Measurements from ENCODE around the gene TBC1D8B.
"Not testable (repeated sequence)": the region's sequence is repeated elsewhere in the genome, so short reads cannot be mapped to it uniquely, and the experiment has no call there.

The TBC1D8B gene

DNA sequence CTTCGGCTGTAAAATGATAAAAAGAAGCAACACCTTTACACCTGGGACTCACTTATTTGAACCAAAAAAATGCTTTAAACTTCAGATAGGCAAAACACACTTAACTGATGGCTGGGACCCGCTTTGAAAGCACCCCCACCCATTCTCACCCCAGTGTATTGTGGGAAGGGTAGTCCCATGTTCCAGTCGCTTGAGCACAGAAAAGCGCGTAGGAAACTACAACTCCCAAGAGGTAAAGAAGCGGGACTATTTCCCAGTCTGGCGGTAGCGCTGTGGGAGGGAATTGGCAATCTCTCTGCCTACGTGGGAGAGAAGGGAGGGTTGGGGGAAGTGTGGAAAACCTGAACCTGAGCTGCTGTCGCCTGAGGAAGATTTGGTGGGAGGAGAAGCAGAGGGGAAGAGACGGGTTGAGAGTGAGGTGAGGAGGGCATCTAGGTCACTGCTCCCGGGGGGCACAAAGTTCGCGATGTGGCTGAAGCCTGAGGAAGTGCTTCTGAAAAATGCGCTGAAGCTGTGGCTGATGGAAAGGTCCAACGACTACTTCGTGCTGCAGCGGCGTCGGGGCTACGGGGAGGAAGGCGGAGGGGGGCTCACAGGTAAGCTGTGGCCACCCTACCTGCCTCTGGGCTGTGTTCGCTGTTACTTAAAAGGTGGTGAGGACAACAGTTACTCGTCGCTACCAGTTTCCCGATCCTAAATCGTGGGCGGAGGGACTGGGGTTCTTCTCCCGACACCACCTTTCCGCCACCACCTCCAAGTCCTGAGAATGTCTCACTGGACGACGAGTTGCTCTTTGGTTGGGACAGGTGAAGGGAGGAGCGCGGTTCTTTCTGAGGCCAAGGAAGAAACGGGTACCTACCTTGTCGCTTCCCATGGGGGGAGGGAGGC lies at the start of gene TBC1D8B:
Gene TBC1D8B, plus strand, starts transcription at position 286 of the 888 bp plus-strand sequence. Its CDS starts 181 bp downstream, at position 467.
- DNase-seq (ENCODE audit: low spot score), result peak; percentile 90

DNA sequence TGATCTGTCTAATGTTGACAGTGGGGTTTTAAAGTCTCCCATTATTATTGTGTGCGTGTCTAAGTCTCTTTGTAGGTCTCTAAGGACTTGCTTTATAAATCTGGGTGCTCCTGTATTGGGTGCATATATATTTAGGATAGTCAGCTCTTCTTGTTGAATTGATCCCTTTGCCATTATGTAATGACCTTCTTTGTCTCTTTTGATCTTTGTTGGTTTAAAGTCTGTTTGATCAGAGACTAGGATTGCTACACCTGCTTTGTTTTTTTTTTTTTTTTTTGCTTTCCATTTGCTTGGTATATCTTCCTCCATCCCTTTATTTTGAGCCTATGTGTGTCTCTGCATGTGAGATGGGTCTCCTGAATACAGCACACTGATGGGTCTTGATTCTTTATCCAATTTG lies 33.2 kb upstream of the TBC1D8B start:
- not testable (repeated sequence) for DNase-seq (ENCODE audit: low spot score)

- no peak for DNase-seq (ENCODE audit: low spot score)
These were observed 27.5 kb upstream of the TBC1D8B start for GRCh38 chrX:106774981-106775380.

DNA sequence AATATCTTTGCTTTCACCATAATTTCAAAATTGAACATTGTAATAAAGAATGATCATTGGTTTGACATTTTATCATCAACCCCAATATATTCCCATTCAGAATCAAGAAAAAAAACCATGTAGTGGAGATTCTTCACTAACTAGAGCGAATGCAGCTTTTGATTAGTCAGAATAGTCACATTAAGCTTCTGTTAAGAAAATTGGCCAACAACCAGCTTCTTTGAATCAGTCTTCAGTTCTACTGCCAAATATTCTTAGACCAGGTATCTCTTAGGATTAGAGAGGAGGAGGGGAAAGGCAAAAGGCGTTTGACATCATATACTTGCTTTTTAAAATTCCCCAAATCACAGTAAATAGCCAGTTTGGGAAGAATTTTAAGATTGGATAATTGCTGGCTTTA lies 22.2 kb upstream of the TBC1D8B start:
- DNase-seq (ENCODE audit: low spot score), result no peak

DNA sequence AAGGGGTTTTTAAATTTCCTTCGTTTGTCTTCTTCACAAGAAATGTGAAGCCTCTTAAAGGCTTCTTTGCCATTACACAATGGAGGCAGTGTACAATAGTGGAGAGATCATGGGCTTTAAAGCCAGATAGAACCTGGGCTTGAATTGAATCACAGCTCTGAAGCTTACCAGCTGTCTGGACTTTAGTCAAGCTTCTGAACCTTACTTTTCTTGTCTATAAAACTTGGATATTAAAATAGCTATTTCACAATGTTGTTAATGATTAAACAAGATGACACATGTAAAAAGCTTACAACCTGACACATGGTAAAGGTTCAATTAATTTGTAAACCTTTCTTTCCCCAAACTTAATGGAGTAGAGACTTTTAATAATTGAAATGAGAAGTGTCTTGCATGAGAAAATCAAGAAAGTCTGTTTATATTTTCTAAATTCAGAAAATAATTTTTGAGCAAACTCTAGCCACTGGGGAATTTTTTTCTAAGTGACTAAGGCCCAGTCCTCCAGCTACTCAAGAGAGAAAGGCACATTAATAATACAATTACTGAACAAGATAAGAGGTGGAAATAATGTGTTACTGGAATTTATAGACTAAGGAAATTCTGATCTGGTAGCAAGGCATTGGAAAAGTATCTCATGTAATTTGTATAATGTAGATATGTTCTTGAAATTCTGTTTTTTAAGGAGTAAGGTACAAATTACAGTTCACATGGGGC lies 21.7 kb upstream of the TBC1D8B start:
- DNase-seq (ENCODE audit: low spot score), result no peak

GRCh38 chrX:106783716-106784115 lies 18.8 kb upstream of the TBC1D8B start:
- DNase-seq (ENCODE audit: low spot score), result no peak

GRCh38 chrX:106791495-106791894 lies 11.0 kb upstream of the TBC1D8B start:
- no peak for DNase-seq (ENCODE audit: low spot score)

- DNase-seq (ENCODE audit: low spot score), result no peak
These were observed 448 bp upstream of the TBC1D8B start for GRCh38 chrX:106802063-106802387.

GRCh38 chrX:106811131-106811910 lies 8.8 kb downstream of the TBC1D8B start:
- DNase-seq (ENCODE audit: low spot score), result no peak

DNA sequence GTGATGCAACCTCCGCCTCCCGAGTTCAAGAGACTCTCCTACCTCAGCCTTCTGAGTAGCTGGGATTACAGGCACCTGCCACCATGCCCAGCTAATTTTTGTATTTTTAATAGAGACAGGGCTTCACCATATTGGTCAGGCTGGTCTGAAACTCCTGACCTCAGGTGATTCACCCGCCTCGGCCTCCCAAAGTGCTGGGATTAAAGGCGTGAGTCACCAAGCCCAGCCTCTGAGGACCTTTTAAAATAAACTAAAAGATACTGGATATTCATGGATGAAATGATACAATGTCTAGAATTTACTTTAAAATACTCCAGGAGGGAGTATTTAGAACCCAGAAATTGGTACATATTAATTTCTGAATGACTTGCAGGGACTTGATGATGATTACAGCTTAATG lies 10.5 kb downstream of the TBC1D8B start:
- not testable (repeated sequence) for DNase-seq (ENCODE audit: low spot score)

GRCh38 chrX:106814093-106814492 lies 11.6 kb downstream of the TBC1D8B start:
- not testable (repeated sequence) for DNase-seq (ENCODE audit: low spot score)

DNA sequence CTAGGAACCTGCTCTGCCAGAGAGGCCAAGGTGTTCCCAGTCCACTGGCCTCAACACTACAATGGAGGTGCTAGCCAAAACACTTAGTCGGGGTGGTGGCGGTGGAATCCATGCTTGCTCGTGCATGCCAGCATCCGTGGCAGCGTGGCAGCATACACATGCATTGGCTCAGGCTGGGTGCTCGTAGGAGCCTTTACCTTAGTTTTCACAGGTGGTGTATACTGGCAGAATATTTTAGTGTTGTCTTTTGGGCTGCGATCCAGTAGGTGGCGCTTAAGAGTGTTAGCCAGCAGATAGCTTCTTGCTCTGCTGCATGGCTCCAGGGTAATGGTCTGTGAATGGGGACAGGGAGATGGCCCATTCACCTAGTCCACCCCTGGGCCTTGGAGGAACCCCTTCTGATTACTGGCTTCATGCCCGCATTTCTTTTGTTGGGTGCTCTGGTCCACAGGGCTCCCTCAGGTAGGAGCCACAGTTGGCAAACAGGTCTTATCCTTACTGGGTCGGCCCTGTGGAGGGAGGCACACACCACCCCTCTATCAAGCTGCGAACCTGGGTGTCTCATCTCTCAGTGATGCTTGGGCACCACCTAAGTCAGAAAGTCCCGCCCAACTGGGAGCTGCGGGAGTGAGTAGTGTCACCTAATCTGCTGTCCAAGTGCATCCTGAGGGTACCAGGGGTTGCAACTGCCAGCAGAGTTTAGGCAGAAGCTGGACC lies 60.7 kb downstream of the TBC1D8B start:
- DNase-seq (ENCODE audit: low spot score), result no peak

- DNase-seq (ENCODE audit: low spot score), result no peak
These were observed 61.2 kb downstream of the TBC1D8B start for GRCh38 chrX:106863697-106864096.

DNA sequence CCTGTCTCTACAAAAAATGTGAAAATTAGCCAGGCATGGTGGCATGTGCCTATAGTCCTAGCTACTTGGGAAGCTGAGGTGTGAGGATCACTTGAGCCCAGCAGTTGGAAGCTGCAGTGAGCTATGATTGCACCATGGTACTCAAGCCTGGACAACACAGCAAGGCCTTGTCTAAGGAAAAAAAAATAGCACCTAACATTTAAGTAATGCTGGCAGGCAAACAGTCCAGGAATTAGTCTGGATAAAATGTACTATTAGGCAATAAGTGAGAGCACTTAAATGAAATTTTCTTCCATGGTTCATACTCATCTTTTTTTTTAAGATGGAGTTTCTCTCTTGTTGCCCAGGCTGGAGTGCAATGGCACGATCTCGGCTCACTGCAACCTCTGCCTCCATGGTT lies 70.3 kb downstream of the TBC1D8B start:
- DNase-seq (ENCODE audit: low spot score), result not testable (repeated sequence)

GRCh38 chrX:106874075-106874474 lies 71.6 kb downstream of the TBC1D8B start:
- no peak for DNase-seq (ENCODE audit: low spot score)

DNA sequence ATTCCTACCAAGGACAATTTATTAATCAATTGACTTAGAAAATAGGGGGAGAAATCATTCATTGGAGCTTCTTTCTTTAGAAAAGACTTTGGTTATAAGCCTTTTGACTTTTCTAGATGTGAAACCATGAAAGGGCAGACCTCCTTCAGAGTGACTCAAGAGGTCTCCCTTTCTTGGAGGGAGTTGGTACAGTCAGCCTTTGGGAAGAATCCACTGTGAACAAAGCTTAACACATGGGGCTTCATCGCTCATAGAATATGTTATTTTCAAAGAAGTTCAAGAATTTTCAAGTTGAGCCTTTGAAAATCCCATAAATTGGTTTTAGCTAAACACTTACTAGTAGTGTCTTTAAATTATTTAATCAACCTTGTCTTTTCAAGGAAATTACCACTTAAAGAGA lies 72.7 kb downstream of the TBC1D8B start:
- no peak for DNase-seq (ENCODE audit: low spot score)

- DNase-seq (ENCODE audit: low spot score), result no peak
These were observed 87.0 kb downstream of the TBC1D8B start for GRCh38 chrX:106889468-106889867.

DNA sequence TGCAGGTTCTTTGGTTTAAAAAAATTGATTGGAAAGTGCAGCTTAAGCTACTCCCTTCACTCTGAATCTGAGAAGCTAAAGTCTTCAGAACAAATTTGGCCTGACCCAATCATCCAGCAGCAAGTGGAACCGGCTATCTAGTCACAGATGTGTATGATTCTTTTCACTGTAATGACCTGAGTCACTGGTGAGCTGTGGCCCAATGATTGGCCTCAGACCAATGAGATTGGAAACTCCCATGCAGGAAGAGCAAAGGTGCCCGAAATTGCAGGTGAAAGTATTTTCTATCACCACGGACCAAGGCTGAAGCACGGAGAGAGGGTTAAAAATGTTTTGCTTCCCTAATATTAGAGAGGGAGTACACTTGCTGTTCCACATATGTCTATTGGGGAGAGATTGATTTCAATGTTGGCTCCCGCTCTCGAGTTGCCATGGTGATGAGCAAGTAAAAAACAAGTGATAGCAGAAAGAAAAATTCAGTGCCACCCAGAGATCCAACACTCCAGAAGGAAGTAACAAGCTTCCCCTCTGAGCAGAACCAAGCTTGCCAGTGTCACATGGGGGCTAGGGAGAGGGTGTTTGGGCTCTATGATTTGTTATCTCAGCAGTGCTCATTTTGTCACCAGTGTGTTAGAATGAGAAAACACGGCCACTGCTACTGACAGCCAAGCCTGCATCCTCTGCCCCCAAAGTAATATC lies 89.4 kb downstream of the TBC1D8B start:
- DNase-seq (ENCODE audit: low spot score), result no peak

DNA sequence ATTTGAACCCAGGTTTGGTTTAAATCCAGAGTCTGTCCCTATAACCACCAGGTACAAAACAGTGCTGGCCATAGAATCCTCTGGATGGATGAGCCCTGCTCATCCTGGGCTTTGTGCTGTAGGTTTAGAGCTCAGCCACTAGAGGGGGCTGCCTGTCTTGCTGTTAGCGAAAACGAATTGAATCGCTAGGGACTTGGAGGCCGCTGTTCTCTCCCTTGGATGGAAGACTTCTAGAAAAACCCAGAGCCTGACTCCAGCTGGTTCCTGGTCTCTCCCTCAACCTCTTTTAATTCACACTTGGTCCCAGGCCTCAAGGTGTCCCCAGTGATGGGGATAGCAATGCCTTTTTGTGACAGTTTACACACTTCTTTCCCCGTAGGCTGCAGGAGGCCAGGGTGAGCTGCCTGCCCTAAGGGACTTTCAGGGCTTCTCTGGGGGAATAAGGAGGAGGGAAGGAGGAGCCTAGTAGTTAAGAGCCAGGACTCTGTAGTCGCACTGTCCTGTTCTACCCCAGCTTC lies 92.0 kb downstream of the TBC1D8B start:
- peak; percentile 62 for DNase-seq (ENCODE audit: low spot score)

- DNase-seq (ENCODE audit: low spot score), result no peak
These were observed 92.5 kb downstream of the TBC1D8B start for GRCh38 chrX:106894978-106895452.

DNA sequence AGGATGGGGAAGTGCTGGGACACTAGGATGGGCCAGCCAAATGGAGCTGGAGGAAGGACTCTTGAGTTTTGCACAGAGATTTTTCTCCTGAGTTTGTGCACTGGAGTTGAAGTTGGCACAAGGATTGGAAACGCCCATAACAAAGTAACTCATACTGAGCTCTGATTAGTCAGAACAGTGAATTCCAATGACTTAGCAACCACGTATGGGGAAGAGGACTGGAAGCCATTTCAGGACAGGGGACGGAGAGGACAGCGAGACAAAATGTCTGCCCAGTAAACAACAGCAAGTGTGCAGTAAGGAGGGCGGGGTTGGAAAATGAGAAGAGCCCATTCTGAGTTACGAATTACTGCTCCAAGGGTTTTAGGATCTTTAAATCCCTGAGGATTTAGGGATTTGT lies 94.8 kb downstream of the TBC1D8B start:
- DNase-seq (ENCODE audit: low spot score), result no peak
